GM12864 (cell line): Measurements from ENCODE around the gene TOMM40.

Experiments used
- DNase-seq: peaks from one replicate; pipeline ENCODE4 v3.0.0-alpha.2; 2011; ENCODE audit warnings: low read depth
- H3K4me3 ChIP-seq: 2 replicates; pipeline ENCODE4 v1.5.1; 2011; ENCODE audit warnings: mild to moderate bottlenecking, low read depth, low read length, control low read depth
- TF ChIP-seq, protein P1 (sequence below): IDR thresholded peaks from 2 replicates; pipeline ENCODE4 v1.5.1; 2011; ENCODE audit warnings: low read depth, mild to moderate bottlenecking, moderate library complexity, low read length, control low read depth, inconsistent platforms; ENCODE audit errors: missing control alignments

Gene TOMM40

GRCh38 chr19:44891016-44891882, at the start of gene TOMM40:
Gene TOMM40, plus strand, starts transcription at chr19:44891254. Its CDS starts 162 bp downstream, at chr19:44891416.
- peak; percentile 99 for DNase-seq
- TF ChIP-seq, protein P1, sequence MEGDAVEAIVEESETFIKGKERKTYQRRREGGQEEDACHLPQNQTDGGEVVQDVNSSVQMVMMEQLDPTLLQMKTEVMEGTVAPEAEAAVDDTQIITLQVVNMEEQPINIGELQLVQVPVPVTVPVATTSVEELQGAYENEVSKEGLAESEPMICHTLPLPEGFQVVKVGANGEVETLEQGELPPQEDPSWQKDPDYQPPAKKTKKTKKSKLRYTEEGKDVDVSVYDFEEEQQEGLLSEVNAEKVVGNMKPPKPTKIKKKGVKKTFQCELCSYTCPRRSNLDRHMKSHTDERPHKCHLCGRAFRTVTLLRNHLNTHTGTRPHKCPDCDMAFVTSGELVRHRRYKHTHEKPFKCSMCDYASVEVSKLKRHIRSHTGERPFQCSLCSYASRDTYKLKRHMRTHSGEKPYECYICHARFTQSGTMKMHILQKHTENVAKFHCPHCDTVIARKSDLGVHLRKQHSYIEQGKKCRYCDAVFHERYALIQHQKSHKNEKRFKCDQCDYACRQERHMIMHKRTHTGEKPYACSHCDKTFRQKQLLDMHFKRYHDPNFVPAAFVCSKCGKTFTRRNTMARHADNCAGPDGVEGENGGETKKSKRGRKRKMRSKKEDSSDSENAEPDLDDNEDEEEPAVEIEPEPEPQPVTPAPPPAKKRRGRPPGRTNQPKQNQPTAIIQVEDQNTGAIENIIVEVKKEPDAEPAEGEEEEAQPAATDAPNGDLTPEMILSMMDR = no peak

GRCh38 chr19:44845286-44845611, 45.8 kb upstream of the TOMM40 start:
- no peak overlapping the region for H3K4me3 ChIP-seq
- TF ChIP-seq, protein P1 = no peak
- no peak for DNase-seq

More at GRCh38 chr19:44891016-44891882, at the start of gene TOMM40:
- H3K4me3 ChIP-seq = peak within 1 kb of the TSS; percentile 85

DNA sequence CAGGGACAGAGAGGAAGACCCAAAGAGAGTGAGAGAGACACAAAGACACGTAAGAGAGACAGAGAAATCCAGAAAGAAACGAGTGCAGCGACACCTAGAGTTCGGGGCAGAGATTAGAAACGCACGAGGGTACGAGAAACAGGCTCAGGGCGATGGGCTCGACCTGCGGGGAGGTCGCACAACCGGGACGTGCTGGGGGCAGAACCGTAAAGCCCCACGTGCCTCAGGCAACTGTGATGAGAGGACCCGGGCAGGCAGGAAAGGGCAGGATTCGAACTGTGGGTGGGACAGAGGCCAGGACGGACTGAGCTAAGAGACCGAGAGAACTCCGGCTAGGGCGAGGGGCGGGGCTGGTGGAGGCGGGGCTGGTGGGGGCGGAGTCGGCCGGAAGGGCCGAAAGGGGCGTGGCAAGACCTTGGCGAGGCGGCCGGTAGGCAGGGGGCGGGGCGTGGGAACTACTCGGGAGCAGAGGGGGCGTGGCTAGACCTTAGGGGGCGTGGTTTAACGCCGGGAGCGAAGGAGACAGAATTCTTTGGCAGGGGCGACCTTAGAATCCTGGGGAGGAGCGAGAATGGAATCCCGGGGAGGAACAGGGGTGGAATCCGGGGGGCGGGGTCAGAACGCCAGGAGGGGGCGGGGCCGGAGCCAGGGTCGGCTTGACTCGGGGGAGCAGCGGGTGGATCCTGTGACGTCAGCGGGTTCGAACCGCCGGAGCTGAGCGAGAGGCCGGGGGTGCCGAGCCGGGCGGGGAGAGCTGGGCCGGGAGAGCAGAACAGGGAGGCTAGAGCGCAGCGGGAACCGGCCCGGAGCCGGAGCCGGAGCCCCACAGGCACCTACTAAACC, 45.2 kb upstream of the TOMM40 start, which contains the start of gene NECTIN2:
Gene NECTIN2, plus strand, starts transcription at position 686 of the 843 bp plus-strand sequence. CDS start 229 bp downstream, outside the sequence.
- peak; percentile 60 for DNase-seq
- TF ChIP-seq, protein P1 = peak; percentile 68
- H3K4me3 ChIP-seq = peak within 1 kb of the TSS; percentile 48

DNA sequence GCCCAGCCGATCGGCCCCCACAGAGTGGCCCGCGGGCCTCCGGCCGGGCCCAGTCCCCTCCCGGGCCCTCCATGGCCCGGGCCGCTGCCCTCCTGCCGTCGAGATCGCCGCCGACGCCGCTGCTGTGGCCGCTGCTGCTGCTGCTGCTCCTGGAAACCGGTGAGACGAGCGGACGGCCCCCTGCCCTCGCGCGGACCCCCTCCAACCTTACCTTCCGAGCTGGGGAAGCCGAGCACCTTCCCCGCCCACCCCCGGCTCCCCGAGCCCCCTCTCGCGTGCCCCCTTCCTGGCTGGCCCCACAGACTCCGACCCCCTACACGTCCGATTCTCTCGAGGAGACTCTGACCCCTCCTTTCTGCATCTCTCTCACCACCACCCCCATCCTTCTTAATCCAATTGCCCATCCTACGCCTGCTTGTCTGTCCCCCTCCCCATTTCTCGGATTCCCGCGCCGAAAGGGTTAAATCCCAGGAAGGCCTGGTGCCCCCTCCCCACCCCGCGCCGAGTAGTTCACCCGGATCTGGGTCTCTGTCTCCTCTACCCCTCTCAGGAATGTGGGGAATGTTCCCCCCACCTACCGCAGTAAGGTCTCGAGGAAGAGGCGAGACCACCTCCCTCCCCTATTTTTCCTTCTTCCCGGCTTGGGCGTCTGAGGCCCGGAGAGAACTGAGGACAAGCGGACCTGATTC, 44.5 kb upstream of the TOMM40 start:
- TF ChIP-seq, protein P1 = no peak
- no peak for DNase-seq
- peak overlapping the region; percentile 47 for H3K4me3 ChIP-seq

- H3K4me3 ChIP-seq = no peak overlapping the region
- TF ChIP-seq, protein P1 = no peak
- no peak for DNase-seq
Observed at GRCh38 chr19:44847144-44848035, 43.7 kb upstream of the TOMM40 start.
